NCI-H460 (cell line): ENCODE measurements around the gene GNB1L. TPM values are rescaled to one million over a fixed set of nuclear protein-coding genes. Genes with fewer than 3 reads are reported as not detected.
"Not testable (repeated sequence)": the region's sequence is repeated elsewhere in the genome, so short reads cannot be mapped to it uniquely, and the experiment has no call there.

Experiments used
- DNase-seq: peaks from one replicate; pipeline ENCODE4 v3.0.0-alpha.2; 2016; ENCODE audit warnings: low read depth; ENCODE audit errors: extremely low read depth
- total RNA-seq: library from RNA; depleted of rRNA; stranded (reverse); fragments of >200 nt; shearing (Covaris generic); gene quantifications from 2 replicates; pipeline ENCODE4 v1.2.3, GENCODE V29; 2014

Gene GNB1L
- total RNA-seq, 1 experiment from 2014 or later: 9.6 TPM

GRCh38 chr22:19890502-19891316 is 36.0 kb upstream of the GNB1L start:
- no peak for DNase-seq

GRCh38 chr22:19889951-19890350 is 35.3 kb upstream of the GNB1L start:
- no peak for DNase-seq

DNA sequence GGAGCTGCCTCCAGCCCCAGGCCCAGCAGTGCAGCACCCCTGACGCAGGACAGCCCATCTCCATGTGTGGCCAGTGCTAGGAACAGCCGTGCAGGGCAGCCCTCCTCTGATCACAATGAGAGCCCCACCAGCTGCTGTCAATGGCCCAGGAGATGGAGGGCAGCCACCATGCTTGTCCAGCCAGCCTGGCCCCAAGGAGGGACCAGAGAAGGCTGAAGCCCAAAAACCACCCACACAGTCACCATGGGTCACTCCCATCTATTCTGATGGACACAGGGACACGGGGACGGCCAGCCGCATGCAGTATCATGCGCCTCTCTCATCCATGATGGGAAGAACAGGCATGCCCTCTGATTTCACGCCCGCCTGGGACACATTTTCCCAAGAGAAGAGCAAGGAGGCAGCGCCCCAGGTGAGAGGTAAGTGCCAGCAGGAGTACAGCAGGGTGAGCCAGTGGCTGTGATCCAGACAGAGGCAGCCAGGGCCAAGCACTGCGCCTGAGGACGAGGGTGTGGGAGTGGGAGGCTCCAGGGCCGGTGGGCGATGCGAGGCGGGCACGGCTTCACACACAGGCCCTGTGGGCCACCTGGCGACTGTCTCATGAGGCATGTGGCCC is 33.6 kb upstream of the GNB1L start:
- DNase-seq: no peak

DNA sequence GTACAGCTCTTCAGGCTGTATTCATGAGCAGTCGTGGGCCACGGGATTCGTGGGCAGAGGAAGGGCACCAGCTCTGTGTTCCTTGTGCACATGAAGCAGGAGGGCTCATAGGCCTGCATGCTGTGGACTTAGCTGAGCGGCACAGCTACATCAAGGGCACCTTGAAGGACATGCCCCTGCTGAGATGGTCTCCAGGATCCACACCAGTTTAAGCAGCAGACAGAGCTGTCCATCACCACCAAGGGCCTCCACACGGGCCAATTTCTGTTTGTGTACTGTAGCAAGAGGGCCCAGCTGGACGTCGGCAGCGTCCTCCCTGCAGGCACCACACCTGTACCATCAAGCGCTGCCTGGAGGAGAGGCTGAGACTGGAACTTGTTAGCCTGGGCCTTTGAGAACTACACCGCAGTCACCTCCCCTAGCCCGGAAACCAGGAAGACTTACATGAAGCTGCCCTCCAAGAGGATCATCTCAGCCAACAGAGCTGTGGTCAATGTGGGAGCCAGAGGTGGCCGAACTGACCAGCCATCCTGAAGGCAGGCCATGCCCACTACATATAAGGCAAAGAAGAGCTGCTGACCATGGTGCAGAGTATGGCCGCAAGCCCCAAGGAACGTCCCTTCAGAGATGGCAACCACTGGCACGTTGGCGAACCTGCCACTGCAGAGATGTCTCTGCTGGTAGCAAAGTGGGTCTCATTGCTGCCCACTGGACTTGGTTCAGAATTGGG is 32.7 kb upstream of the GNB1L start:
- DNase-seq: no peak

DNA sequence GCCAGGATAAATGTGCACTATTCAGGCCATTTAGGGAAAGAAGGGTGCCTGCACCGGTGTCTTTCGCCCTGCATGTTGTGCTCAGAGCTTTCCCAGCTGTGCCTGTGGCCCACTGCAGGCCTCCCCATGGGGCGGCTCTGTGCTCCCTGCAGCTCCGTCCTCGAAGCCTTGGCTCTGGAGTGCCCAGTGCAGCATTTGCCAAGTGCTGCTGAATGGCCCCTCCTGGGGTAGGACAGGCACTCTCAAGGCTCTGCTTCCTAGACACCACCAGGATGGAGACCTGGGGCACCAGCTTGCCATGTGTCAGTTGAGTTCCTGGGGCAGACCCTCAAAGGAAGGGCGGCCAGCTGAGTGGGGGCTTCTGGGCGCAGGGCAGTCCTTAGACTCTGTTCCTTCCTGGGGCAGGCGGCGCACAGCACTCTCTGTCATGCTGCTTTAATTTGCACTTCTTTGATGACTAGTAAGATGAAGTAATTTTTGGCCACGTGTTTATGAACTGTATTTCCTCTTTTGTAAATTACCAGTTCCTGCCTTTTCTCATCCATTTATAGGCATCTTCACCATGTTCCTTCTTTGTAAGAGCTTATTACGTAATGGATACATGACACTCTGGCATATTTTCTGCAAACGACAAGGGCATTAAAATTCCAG is 32.1 kb upstream of the GNB1L start:
- DNase-seq: no peak

- DNase-seq: no peak
Measured at GRCh38 chr22:19885841-19886592, 31.3 kb upstream of the GNB1L start.

DNA sequence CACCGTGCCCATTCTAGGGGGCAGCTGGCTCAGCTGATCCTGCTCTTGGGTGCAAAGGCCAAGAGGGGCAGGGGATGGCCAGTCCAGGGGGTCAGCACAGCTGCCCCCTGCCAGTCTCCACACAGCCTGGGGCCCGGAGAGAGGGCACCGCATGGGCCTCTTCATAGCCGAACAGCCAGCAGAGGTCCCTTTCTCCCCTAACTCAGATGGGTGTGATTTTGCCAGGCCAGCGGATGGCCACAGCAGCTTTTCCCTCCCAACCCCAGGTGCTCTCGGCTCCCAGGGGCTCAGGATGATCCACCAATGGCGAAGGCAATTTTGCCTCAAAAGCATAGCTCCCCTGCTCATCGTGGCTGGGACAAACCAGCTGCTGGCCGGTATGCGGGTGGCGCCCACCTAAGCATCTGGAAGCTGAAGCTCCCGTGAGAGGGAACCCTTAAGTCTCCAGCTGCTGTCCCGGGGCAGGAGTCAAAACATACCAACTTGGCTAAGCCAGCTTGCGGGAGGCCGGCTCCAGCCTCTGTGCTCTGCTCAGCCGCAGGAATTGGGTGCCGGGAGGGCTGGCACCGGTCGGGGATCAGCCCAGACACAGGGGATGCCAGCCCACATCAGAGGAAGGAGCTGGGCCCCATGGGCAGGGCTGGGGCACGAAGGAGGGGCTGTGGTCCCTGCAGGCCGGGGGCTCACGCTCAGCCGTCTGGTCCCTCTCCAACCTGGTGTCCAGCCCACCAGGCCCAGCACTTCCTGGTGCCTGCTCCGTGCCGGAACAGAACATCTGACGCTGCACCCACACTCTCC is 30.5 kb upstream of the GNB1L start:
- DNase-seq: no peak

DNA sequence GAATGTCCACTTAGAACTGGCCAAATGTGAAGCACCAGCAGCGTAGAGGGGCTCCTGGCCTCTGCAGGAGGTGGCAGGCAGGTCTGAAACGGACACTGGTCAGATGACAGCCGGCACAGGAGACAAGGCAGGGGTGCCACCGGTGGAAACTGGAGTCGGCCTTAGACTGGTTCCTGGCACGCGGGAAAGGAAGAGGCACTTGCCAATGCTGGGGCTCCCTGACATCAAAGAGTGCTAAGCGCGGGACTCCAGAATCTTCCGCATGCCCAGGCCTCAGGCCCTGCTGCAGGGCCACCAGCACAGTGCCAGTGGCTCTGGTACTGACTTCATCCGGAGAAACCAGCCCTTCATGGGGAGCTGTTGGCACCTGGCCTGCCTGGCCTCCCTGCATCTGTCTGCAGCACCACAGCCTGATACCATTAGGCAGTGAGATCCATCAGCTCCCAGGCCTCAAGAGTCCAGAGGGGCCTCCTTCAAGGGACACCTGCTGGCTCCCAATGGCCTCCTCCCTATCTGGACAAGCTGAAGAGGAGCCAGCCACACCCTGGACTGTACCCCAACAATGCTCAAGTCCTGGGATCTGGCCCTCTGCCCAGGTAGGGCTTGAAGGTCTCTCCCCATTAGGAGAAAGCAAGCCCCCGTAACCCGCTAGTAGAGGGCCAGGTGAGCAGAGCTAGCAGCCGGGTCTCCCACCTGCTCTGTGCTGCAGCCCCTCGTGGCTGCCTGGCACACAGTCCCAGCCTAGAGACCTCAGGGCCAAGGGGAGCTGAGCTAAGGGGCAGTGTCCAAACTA is 29.7 kb upstream of the GNB1L start:
- no peak for DNase-seq

DNA sequence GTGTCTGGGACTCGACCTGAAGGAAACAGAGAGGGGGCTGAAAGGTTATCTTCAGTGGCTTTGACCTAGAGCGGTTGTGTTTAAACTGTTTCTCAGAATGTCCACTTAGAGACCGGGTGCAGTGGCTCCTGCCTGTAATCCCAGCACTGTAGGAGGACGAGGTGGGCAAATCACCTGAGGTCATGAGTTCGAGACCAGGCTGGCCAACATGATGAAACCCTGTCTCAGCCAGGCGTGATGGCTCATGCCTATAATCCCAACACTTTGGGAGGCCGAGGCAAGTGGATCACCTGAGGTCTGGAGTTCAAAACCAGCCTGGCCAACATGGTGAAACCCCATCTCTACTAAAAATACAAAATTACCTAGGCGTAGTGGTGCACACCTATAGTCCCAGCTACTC is 28.8 kb upstream of the GNB1L start:
- not testable (repeated sequence) for DNase-seq

GRCh38 chr22:19882446-19883381 is 28.0 kb upstream of the GNB1L start:
- DNase-seq: no peak

GRCh38 chr22:19880786-19881569 is 26.3 kb upstream of the GNB1L start:
- peak; percentile 89 for DNase-seq

- DNase-seq: no peak
Measured at GRCh38 chr22:19879992-19880785, 25.5 kb upstream of the GNB1L start.

DNA sequence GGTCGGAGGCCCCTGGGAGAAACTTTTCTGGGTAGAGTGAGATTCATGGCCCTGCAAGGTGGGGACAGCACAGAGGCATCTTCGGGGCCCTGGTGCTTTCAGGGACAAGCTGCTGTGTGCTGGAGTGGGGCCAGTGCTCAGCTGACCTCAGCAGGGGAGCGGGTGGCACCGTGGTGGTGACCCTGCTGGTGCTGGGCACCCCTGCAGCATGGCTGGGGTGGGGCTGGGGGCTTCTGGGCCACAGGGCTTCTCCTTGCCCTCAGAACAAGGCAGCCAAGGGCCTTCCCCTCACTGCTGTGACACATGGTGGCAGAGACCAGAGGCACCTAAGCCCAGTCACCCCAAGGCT is 24.9 kb upstream of the GNB1L start:
- no peak for DNase-seq

GRCh38 chr22:19879246-19879570 is 24.5 kb upstream of the GNB1L start:
- no peak for DNase-seq

GRCh38 chr22:19878461-19879245 is 24.0 kb upstream of the GNB1L start:
- DNase-seq: no peak
